OCI-LY7 (cell line): ENCODE measurements around the gene PIK3R1. TPM values are rescaled to one million over a fixed set of nuclear protein-coding genes. Genes with fewer than 3 reads are reported as not detected.

Experiments used
- BruUV-seq: library from RNA; stranded (reverse); fragments of 400-500 nt; replicated peaks from 2 replicates; lab custom pipeline; 2021; lab: Mats Ljungman, UMichigan
- CTCF ChIA-PET: fragments of 300-600 bp; sonication (Branson Sonifier 250); formaldehyde crosslinking; loops from one replicate; lab custom pipeline; 2022; ENCODE audit warnings: antibody characterized with exemption; ENCODE audit not compliant: unreplicated experiment; lab: Charles Lee
- POLR2A ChIA-PET: fragments of 300-600 bp; sonication (Branson Sonifier 250); formaldehyde crosslinking; loops from one replicate; lab custom pipeline; 2022; ENCODE audit warnings: antibody characterized with exemption; lab: Charles Lee
- DNase-seq: peaks from one replicate; pipeline ENCODE4 v3.0.0-alpha.2; 2015; ENCODE audit warnings: low spot score
- H2AFZ ChIP-seq: fragments of 200-600 bp; sonication (generic), shearing (Covaris generic); 2 replicates; pipeline ENCODE4 v1.6.1; 2014; ENCODE audit warnings: mild to moderate bottlenecking, antibody characterized with exemption, low read length, moderate library complexity
- H3K27ac ChIP-seq: fragments of 200-600 bp; sonication (generic); 2 replicates; pipeline ENCODE4 v1.5.1; 2014; ENCODE audit warnings: mixed run types, low read depth, mild to moderate bottlenecking, moderate library complexity, low read length, inconsistent platforms; ENCODE audit not compliant: poor library complexity, severe bottlenecking
- H3K36me3 ChIP-seq: fragments of 200-600 bp; sonication (generic); 2 replicates; pipeline ENCODE4 v1.6.1; 2014; ENCODE audit warnings: mild to moderate bottlenecking, antibody characterized with exemption, low read length, moderate library complexity, mixed read lengths; ENCODE audit not compliant: insufficient read depth
- H3K4me1 ChIP-seq: fragments of 200-600 bp; sonication (generic); 2 replicates; pipeline ENCODE4 v1.5.1; 2014; ENCODE audit warnings: mild to moderate bottlenecking, low read length; ENCODE audit not compliant: insufficient read depth, poor library complexity, severe bottlenecking
- H3K4me2 ChIP-seq: fragments of 200-600 bp; sonication (generic); 2 replicates; pipeline ENCODE4 v1.6.1; 2014; ENCODE audit warnings: mild to moderate bottlenecking, low read length
- H3K4me3 ChIP-seq: fragments of 200-600 bp; sonication (generic); 2 replicates; pipeline ENCODE4 v1.5.1; 2014; ENCODE audit warnings: mild to moderate bottlenecking, low read depth, low read length; ENCODE audit not compliant: poor library complexity, severe bottlenecking
- H3K79me2 ChIP-seq: fragments of 200-600 bp; sonication (generic); 2 replicates; pipeline ENCODE4 v1.6.1; 2016; ENCODE audit warnings: low read depth, mild to moderate bottlenecking, low read length, moderate library complexity, mixed read lengths; ENCODE audit not compliant: insufficient read depth
- H3K9me2 ChIP-seq: fragments of 200-600 bp; sonication (generic); 2 replicates; pipeline ENCODE4 v1.6.1; 2016; ENCODE audit warnings: mild to moderate bottlenecking, low read length, mixed read lengths; ENCODE audit not compliant: insufficient read depth
- H3K9me3 ChIP-seq: fragments of 200-600 bp; sonication (generic); 2 replicates; pipeline ENCODE4 v1.6.1; 2014; ENCODE audit warnings: mild to moderate bottlenecking, mixed run types, low read length, mixed read lengths
- H4K20me1 ChIP-seq: fragments of 200-600 bp; sonication (generic); 2 replicates; pipeline ENCODE4 v1.6.1; 2014; ENCODE audit warnings: mild to moderate bottlenecking, antibody characterized with exemption, low read length, moderate library complexity, mixed read lengths; ENCODE audit not compliant: insufficient read depth
- CTCF ChIP-seq: fragments of 200-600 bp; sonication (generic); conservative IDR thresholded peaks from 2 replicates; pipeline ENCODE4 v1.5.1; 2014; ENCODE audit warnings: mild to moderate bottlenecking, antibody characterized with exemption, low read length, moderate library complexity, mixed read lengths
- EZH2phosphoT487 ChIP-seq: fragments of 200-600 bp; sonication (generic); IDR thresholded peaks from 2 replicates; pipeline ENCODE4 v1.6.1; 2018; ENCODE audit warnings: low read depth, borderline replicate concordance, mild to moderate bottlenecking, mixed run types, antibody characterized with exemption, low read length, moderate library complexity, mixed read lengths
- intact Hi-C: fragments of 100-400 bp; cut with micrococcal nuclease; formaldehyde crosslinking; loops from one replicate; pipeline ENCODE4 v1.10.0; 2022; ENCODE audit not compliant: unreplicated experiment
- total RNA-seq, 2 experiments: library from RNA; depleted of rRNA in 1 of 2; stranded (reverse); fragments of >200 nt in 1 of 2; shearing (Covaris generic) in 1 of 2; gene quantifications; 2 replicates each; pipeline ENCODE4 v1.2.3, GENCODE V29; 2014 to 2022

Gene PIK3R1
- total RNA-seq, 2 experiments from 2014 or later = 15.8 to 43.4 TPM

- H3K9me2 ChIP-seq = no peaks in the 10 kb centered on the region
- ChIA-PET POLR2A (no interaction called here), CTCF (no interaction called here)
- no TSS peak for BruUV-seq
- H3K27ac ChIP-seq = no peak overlapping the region
- H2AFZ ChIP-seq = no peak overlapping the region
- no peaks in the 10 kb centered on the region for H4K20me1 ChIP-seq
- intact Hi-C loops = no loop called here
- no peaks in the 10 kb centered on the region for H3K4me1 ChIP-seq
- H3K4me3 ChIP-seq = no peak overlapping the region
- TF ChIP-seq CTCF = no peak
- TF ChIP-seq EZH2phosphoT487 = no peak
- H3K4me2 ChIP-seq = no peak overlapping the region
- no peaks in the 10 kb centered on the region for H3K36me3 ChIP-seq
- H3K9me3 ChIP-seq = no peaks in the 10 kb centered on the region
- H3K79me2 ChIP-seq = no peaks in the 10 kb centered on the region
- DNase-seq = no peak
Measured at GRCh38 chr5:68177676-68178075, 37.9 kb upstream of the PIK3R1 start.

- POLR2A ChIA-PET = no interaction called here
Measured at GRCh38 chr5:68178579-68178978, 37.0 kb upstream of the PIK3R1 start.

More at GRCh38 chr5:68178579-68178978, 37.0 kb upstream of the PIK3R1 start:
- DNase-seq = no peak
- TF ChIP-seq EZH2phosphoT487 (no peak), CTCF (no peak)
- Histone ChIP-seq H3K9me3 (no peaks in the 10 kb centered on the region), H3K9me2 (no peaks in the 10 kb centered on the region), H3K79me2 (no peaks in the 10 kb centered on the region), H2AFZ (no peak overlapping the region), H3K4me2 (no peak overlapping the region), H3K36me3 (no peaks in the 10 kb centered on the region), H4K20me1 (no peaks in the 10 kb centered on the region), H3K4me3 (no peak overlapping the region), H3K27ac (no peak overlapping the region), H3K4me1 (no peaks in the 10 kb centered on the region)
- intact Hi-C loops = no loop called here
- CTCF ChIA-PET = no interaction called here
- no TSS peak for BruUV-seq
